ENCODE data around the gene SPOPL.
"Not testable (repeated sequence)": the region's sequence is repeated elsewhere in the genome, so short reads cannot be mapped to it uniquely, and the experiment has no call there.

Gene SPOPL

DNA sequence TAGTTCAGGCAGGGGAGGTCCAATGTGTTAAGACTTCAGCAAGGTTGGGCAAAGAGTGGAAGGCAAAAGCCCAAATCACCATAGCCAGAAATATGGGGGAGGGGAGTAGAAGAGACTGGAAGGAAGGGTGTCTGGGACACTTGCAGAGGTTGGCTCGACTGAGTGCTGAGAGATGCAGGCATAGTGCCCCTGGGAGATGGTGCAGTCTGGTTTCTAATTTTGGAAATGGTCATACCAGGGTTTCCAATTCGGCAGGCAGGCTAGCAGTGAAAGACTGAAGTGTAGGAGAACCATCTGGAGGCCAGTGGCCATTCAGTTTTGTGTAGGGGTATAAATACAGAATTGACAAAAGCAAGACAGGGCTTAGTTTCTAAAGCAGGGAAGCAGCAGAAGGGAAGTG, 6.2 kb upstream of the SPOPL start:
- DNase-seq = no peak

GRCh38 chr2:138496096-138496651, 5.4 kb upstream of the SPOPL start:
- no peak for DNase-seq

DNA sequence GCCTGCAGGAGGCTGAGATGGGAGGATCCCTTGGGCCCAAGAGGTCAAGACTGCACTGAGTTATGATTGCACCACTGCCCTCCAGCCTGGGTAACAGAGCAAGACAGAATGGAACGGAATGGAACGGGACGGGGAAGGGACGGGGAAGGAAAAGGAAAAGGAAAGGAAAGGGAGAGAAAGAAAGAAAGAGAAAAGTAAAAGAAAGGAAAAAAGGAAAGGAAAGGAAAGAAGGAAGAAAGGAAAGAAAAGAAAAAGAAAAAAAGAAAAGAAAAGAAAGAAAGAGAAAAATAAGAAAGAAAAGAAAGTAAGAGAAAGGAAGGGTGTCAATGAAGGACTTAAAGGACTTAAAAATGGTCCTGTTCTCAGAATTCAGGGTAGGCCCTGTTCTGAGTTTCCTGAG, 4.3 kb upstream of the SPOPL start:
- no peak for DNase-seq

DNA sequence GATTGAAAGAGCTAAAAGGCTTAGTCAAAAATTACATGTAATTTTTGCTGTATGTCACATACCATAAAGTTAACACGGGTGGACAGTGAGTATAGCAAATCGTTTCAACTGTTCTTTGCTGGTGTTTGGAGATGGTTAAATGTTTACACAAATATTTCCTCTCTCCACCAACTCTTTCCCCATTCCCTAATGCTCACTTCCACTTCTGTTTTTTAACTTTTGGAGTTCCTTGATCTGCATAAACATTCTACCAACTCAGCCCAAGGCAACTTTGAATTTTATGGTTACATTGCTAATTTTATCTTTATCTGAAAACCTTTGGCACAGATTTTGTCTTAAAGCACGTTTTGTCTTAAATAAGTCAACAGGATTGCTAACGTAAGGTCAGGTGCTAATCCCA, 1.9 kb upstream of the SPOPL start:
- no peak for DNase-seq

DNA sequence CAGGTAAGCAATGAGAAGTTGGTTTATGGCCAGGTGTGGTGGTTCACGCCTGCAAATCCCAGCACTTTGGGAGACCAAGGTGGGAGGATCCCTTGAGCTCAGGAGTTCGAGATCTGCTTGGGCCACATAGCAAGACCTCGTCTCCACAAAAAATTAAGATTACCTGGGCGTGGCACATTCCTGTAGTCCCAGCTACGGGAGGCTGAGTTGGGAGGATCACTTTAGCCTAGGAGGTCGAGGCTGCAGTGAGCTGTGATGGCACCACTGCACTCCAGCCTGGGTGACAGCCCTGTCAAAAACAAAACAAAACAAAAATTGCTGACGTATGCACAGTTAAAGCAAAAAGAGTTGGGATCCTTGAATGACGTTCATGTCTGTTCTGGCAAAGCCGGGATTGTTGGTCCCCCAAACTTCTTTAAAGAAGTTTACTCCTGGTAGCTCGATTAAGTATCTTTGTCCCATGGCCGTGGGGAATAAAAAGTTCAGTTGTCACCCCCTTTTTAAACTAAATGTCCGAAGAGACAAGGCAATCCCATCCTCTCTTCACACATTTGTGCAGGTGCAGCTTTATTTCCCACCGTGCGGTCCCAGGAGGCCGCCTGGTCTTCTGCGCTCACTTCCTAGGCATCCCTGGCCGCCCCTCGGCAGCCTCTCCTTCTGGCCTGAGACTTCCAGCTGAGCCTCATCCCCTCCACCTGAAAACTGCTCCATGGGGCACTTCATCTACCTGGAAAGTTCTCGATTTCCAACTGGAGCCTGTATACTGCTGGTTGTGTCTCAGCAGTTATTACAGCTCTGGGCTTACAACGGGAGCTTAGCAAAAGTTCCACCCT, 762 bp upstream of the SPOPL start:
- no peak for DNase-seq

- DNase-seq = peak; percentile 21
Observed at GRCh38 chr2:138502255-138503086, 901 bp downstream of the SPOPL start.

- peak; percentile 41 for DNase-seq
Observed at GRCh38 chr2:138503087-138503442, 1.5 kb downstream of the SPOPL start.

- no peak for DNase-seq
Observed at GRCh38 chr2:138503652-138504051, 2.1 kb downstream of the SPOPL start.

DNA sequence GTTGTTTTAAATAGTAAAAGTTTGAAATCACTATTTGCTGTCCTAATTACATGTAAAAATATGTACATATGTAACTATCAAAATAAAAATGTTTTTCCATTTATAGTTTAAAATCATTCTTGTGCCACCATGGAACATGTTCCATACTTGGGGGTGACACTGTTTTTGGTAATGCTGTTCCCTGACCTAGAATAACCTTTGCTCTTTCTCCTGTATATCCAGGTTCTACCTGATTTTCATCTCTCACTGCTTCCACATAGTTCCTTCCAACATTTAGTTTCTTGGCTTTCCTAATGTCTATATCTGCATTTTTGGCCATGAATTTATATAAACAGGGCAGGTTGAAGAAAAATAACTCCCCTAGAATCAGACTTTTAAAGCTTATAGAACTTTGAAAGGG, 2.5 kb downstream of the SPOPL start:
- no peak for DNase-seq

- DNase-seq = peak; percentile 10
Observed at GRCh38 chr2:138504546-138505235, 3.1 kb downstream of the SPOPL start.

DNA sequence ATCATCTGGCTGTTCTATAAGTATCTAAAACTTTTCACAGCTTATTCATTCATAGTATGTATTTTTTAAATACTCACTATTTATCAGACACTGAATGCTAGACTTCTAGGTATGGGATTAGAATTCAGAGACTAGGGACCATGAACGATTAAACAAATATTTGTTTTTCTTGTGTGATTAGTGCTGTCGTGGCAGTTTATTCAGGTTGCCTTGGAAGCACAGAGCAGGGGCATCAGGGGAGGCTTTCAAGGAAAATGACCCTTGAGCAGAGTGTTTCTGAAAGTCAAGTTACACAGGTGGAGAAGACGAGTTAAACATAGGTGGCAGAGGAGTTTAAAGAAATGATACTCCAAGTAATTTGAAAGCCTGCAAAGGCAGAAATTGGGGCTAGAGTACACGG, 5.7 kb downstream of the SPOPL start:
- no peak for DNase-seq

GRCh38 chr2:138510319-138510718, 8.7 kb downstream of the SPOPL start:
- DNase-seq = no peak

DNA sequence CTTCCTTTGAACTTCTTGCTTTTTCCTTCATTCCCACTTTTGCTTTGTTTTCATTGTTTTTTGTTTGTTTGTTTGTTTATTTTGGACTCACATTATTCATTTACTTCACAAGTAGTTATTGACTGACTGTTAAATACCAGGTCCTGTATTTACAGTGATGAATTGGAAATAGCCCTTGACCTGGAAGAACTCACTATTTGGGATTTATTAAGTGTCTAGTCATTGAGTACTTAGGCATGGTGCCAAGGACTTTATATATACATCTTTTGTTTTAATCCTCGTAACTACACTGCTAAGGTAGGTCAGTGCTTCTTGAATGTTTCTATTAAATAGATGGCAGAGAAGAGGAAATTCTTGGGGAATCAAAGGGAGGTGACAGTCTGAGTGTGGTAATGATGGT, 11.1 kb downstream of the SPOPL start:
- no peak for DNase-seq

DNA sequence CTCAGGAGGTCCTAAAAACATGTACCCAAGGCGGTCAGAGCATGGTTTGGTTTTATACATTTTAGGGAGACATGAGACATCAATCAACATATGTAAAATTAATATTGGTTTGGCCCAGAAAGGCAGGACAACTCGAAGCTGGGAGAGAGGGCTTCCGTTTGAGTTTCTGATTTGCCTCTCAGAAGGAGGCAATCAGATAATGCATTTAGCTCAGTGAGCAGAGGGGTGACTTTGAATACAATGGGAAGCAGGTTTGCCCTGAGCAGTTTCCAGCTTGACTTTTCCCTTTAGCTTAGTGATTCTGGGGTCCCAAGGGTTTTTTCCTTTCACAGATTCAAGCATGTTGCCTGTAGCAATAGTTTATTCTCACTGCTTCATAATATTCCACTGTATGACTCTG, 12.6 kb downstream of the SPOPL start:
- DNase-seq = no peak

DNA sequence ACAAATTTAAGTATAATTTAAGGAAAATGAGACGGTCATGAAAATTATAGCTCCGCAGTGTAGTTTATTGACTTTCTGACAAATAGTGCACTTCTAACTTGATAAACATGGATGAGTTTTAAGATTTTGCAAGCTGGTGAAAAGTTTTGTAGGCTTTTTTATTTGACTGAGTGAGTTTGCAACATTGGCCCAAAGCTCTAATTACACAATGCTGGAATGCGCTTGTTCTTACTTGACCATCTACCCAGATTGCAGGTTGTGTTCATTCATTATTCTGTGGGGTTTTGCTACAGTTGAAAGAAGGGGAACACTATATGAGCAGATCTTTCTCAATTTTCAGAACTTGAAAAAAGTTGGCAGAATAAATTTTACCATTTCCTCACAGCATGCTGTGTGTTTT, 13.5 kb downstream of the SPOPL start:
- DNase-seq = no peak

DNA sequence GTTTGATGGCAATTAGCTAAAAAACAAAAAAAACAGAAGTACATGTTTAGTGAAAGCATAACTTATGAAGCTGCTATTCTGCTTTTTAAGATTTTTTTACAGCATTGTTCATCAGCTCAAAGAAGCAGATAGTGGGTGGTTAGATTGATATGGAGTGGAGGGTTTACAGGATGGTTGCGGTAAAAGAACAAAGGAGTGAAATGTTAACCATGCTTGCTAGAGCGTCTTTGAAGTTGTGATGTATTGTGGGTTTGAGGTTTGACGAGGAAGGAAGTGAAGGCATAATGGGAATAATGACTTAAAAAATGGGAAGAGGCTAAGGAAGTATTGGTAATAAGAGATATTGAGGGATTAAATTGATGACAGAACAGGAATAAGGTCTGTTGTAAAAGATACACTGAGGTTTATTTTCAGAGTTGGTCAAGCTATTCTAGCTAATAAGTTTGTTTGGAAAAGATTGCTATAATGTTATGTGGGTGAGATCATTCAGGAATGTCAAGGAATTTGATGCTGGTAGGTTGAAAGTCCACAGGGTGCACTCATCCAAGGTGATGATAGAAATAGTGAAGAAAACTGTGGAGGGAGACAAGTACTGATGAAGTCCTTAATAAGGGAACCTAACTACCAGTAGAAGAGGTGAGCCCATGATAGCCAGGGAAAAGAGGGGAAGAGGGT, 14.6 kb downstream of the SPOPL start:
- peak; percentile 31 for DNase-seq

DNA sequence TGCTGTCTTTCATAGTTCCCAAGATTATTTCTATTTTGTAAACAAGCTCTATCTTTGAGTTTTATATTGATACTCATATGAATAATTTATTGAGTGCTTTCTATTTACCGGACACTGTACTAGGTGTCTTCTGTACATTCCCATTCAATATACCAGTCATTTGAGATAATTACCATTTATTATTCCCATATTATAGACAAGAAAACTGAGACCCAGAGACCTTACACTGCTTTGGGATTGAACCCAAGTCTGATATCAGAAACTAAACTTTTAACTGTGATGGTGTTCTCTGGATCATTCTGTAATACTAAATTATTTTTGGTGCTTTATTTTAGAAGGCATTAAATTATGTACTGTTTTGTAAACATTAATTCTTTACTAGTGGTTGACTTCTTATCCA, 17.3 kb downstream of the SPOPL start:
- DNase-seq = no peak

- no peak for DNase-seq
Observed at GRCh38 chr2:138521821-138522220, 20.3 kb downstream of the SPOPL start.

DNA sequence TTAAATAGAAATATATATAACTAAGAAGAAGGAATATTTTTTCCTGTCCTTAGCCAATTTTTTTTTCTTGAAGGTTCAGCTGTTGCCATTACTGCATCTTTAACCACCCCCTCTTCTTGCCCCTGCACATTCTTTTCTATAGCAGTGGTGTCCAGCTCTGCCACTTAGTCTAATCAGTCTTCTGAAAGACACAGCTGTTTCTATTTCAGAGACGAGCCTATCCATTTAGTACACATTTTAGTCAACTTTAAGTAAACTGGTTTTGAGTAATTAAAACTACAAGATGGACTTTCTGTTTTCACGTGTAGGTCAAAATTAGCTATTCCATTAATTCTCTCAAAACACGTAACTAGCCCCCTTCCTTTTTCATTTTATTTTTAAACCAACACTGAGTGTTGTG, 21.0 kb downstream of the SPOPL start:
- DNase-seq = no peak

GRCh38 chr2:138523018-138523672, 21.6 kb downstream of the SPOPL start:
- DNase-seq = not testable (repeated sequence)

GRCh38 chr2:138523673-138524042, 22.1 kb downstream of the SPOPL start:
- not testable (repeated sequence) for DNase-seq

GRCh38 chr2:138524353-138524752, 22.8 kb downstream of the SPOPL start:
- not testable (repeated sequence) for DNase-seq

Measured in CD4-positive, alpha-beta T cell treated with Interleukin-17A for 1 hour (primary cell).